Ureter (tissue), 1 donor: Measurements from ENCODE around the gene B4GAT1. TPM values are rescaled to one million over a fixed set of nuclear protein-coding genes. Genes with fewer than 3 reads are reported as not detected.
"Not testable (repeated sequence)": the region's sequence is repeated elsewhere in the genome, so short reads cannot be mapped to it uniquely, and the experiment has no call there.

ENCODE experiments used
- DNase-seq: peaks from one replicate; pipeline ENCODE4 v3.0.0-alpha.2; 2020; ENCODE audit warnings: low spot score
- total RNA-seq: library from RNA; stranded (reverse); gene quantifications from one replicate; pipeline ENCODE4 v1.2.4, GENCODE V29; 2023
- donor health status: DM: yes; HTN: yes; CAD: no.

Gene B4GAT1
- total RNA-seq, result 15.2 TPM

- peak; percentile 93 for DNase-seq
Observed at GRCh38 chr11:66347425-66348276, at the start of gene B4GAT1. B4GAT1 (minus strand) TSS chr11:66347629; CDS start chr11:66347545, 84 bp downstream.

GRCh38 chr11:66393954-66394353 is 46.5 kb upstream of the B4GAT1 start:
- DNase-seq, result no peak

GRCh38 chr11:66391322-66391721 is 43.9 kb upstream of the B4GAT1 start:
- DNase-seq, result no peak

GRCh38 chr11:66388780-66389386 is 41.5 kb upstream of the B4GAT1 start:
- peak; percentile 72 for DNase-seq

- peak; percentile 87 for DNase-seq
Observed at GRCh38 chr11:66386171-66387069, 39.0 kb upstream of the B4GAT1 start.

GRCh38 chr11:66384316-66384715 is 36.9 kb upstream of the B4GAT1 start:
- not testable (repeated sequence) for DNase-seq

- DNase-seq, result not testable (repeated sequence)
Observed at GRCh38 chr11:66380264-66380663, 32.8 kb upstream of the B4GAT1 start.

GRCh38 chr11:66373690-66374287 is 26.4 kb upstream of the B4GAT1 start:
- not testable (repeated sequence) for DNase-seq

GRCh38 chr11:66373265-66373664 is 25.8 kb upstream of the B4GAT1 start:
- DNase-seq, result no peak

- DNase-seq, result peak; percentile 79
Observed at GRCh38 chr11:66371627-66372415, 24.4 kb upstream of the B4GAT1 start, which contains the start of gene SLC29A2. SLC29A2 (minus strand) TSS chr11:66371760; CDS start chr11:66371591, 169 bp downstream.

- no peak for DNase-seq
Observed at GRCh38 chr11:66369073-66369894, 21.9 kb upstream of the B4GAT1 start.

GRCh38 chr11:66368484-66368883 is 21.1 kb upstream of the B4GAT1 start:
- DNase-seq, result no peak

- DNase-seq, result no peak
Observed at GRCh38 chr11:66367561-66368312, 20.3 kb upstream of the B4GAT1 start.

- no peak for DNase-seq
Observed at GRCh38 chr11:66366844-66367477, 19.5 kb upstream of the B4GAT1 start.

GRCh38 chr11:66365711-66366619 is 18.5 kb upstream of the B4GAT1 start:
- no peak for DNase-seq

GRCh38 chr11:66365166-66365565 is 17.7 kb upstream of the B4GAT1 start:
- no peak for DNase-seq

GRCh38 chr11:66363805-66364535 is 16.5 kb upstream of the B4GAT1 start:
- no peak for DNase-seq
